H1 (cell line): ENCODE data around the gene PCSK4. TPM values are rescaled to one million over a fixed set of nuclear protein-coding genes. Genes with fewer than 3 reads are reported as not detected.

ENCODE experiments used
- ASH2L ChIP-seq: fragments of 200-600, 300-600 bp; sonication (generic); IDR thresholded peaks from one replicate; pipeline ENCODE4 v1.7.1; 2017; ENCODE audit warnings: low read length
- BACH1 ChIP-seq: IDR thresholded peaks from 2 replicates; pipeline ENCODE4 v1.6.1; 2012; ENCODE audit warnings: low read length, improper control_type of control experiment
- KDM1A ChIP-seq: fragments of 200-600, 300-600 bp; sonication (generic); IDR thresholded peaks from 2 replicates; pipeline ENCODE4 v1.7.1; 2016; ENCODE audit warnings: mild to moderate bottlenecking, low read length, borderline replicate concordance
- TAF1 ChIP-seq: IDR thresholded peaks from 2 replicates; pipeline ENCODE4 v1.6.1; 2011; ENCODE audit warnings: mild to moderate bottlenecking, low read depth, low read length
- polyA plus RNA-seq, 7 experiments: library from polyadenylated mRNA; depleted of rRNA in 3 of 7; stranded (reverse) in 5 of 7; unstranded in 2 of 7; fragments of >200 nt in 5 of 7; fragments of 200-250 nt in 2 of 7; gene quantifications; 1 replicate in 5 of 7; 2 replicates in 1 of 7; 4 replicates in 1 of 7; pipeline versions ENCODE4 v1.2.1 to v1.2.3, GENCODE V29; 2011 to 2013; ENCODE audit warnings: missing spikeins in 2 of 7, mixed read lengths in 2 of 7
- total RNA-seq: library from RNA; stranded (reverse); fragmentation: NEBNext Ultra II Directional; extraction: Animal tissue kit (Norgen Biotek cat#: 25700); gene quantifications from 2 replicates; pipeline ENCODE4 v1.2.1, GENCODE V29; 2021

PCSK4 gene
- total and polyA plus RNA-seq, 2 of the 8 experiments (the other 6 are each of a cell fraction or from before 2014, with no cell fraction given), result 9.8 to 10.7 TPM

- no peak for TF ChIP-seq ASH2L
- no peak for TF ChIP-seq TAF1
- no peak for TF ChIP-seq BACH1
- no peak for TF ChIP-seq KDM1A
Observed at GRCh38 chr19:1460033-1460995, 29.8 kb downstream of the PCSK4 start (continued).
